ENCODE measurements around the gene AKAP6. TPM values are rescaled to one million over a fixed set of nuclear protein-coding genes. Genes with fewer than 3 reads are reported as not detected.

The AKAP6 gene
- total and polyA plus RNA-seq, 2 of the 8 experiments (the other 6 are each of a cell fraction or from before 2014, with no cell fraction given): 0.09 to 0.89 TPM

- no peaks in the 10 kb centered on the region for H3K79me1 ChIP-seq (ENCODE audit: low read depth, low read length)
- H3K27me3 ChIP-seq (replicated peaks in 1 of 4; ENCODE audit: control insufficient read depth in 3 of 4, extremely low read depth in 1 of 4, insufficient read depth in 3 of 4, low read length in 3 of 4): no peaks in the 10 kb centered on the region
- no peak overlapping the region for H2BK120ac ChIP-seq (replicated peaks; ENCODE audit: low read depth, low read length)
- no peak overlapping the region for H3K4ac ChIP-seq (replicated peaks; ENCODE audit: insufficient read length, low read depth, low read length)
- no peak overlapping the region for H3K23ac ChIP-seq (ENCODE audit: insufficient read length)
- H3K27ac ChIP-seq (ENCODE audit: low read depth, low read length): no peak overlapping the region
- H3K14ac ChIP-seq (ENCODE audit: insufficient read length): no peak overlapping the region
- no peak overlapping the region for H2AFZ ChIP-seq (ENCODE audit: low read length)
- no peak overlapping the region for H3K9ac ChIP-seq (replicated peaks in 1 of 4; ENCODE audit: extremely low read depth in 1 of 4, low read depth in 3 of 4, low read length in 3 of 4)
- no peaks in the 10 kb centered on the region for H3K79me2 ChIP-seq (ENCODE audit: control insufficient read depth in 1 of 2, insufficient read depth in 2 of 2, low read length in 2 of 2)
- H2BK20ac ChIP-seq (ENCODE audit: low read length): no peak overlapping the region
- H3K56ac ChIP-seq (replicated peaks; ENCODE audit: insufficient read length, low read depth, low read length): no peak overlapping the region
- H4K8ac ChIP-seq (ENCODE audit: extremely low read depth, insufficient read depth, low read length): no peak overlapping the region
- ChIA-PET CTCF (ENCODE audit: partially characterized antibody) (interaction anchor here (0.6 to 1.6 kb wide), 2 partner anchors 44 to 104 kb away, joined by 3 read pairs; no protein-coding TSS in a partner anchor), POLR2A (ENCODE audit: partially characterized antibody) (interaction anchor here (0.6 kb wide), 1 partner anchor 11 kb away, joined by 3 read pairs; no protein-coding TSS in a partner anchor)
- no peak overlapping the region for H2BK15ac ChIP-seq (ENCODE audit: low read length)
- no peak overlapping the region for H3K18ac ChIP-seq (ENCODE audit: extremely low read depth, low read length)
- DNase-seq (ENCODE audit: low read depth in 1 of 2, low spot score in 2 of 2): no peak
- no peak overlapping the region for H2AK5ac ChIP-seq (ENCODE audit: low read depth, low read length)
- H3K4me2 ChIP-seq (ENCODE audit: insufficient read depth in 1 of 2, low read depth in 2 of 2, low read length in 2 of 2): no peak overlapping the region
- WGBS, 2 experiments (ENCODE audit: extremely low coverage in 1 of 2, insufficient coverage in 1 of 2, insufficient read length in 1 of 2, insufficient replicate concordance in 2 of 2, low coverage in 1 of 2, low lambda C conversion rate in 2 of 2, missing lambda C conversion rate in 1 of 2): 89% methylated on average over 5 of the region's 5 CpGs; no CpG with 5 or more reads in 1 of the 2 experiments
- no peaks in the 10 kb centered on the region for H3K9me3 ChIP-seq (ENCODE audit: insufficient read depth in 2 of 2, low read depth in 1 of 2, low read length in 1 of 2)
- H3K4me1 ChIP-seq (replicated peaks in 1 of 4; ENCODE audit: control insufficient read depth in 3 of 4, insufficient read depth in 4 of 4, low read length in 3 of 4): peaks cover 0 to 9% (median 3%) of the 10 kb centered on the region in 4 experiments; a peak in 3 of 7 replicates
- no peak overlapping the region for H4K5ac ChIP-seq (ENCODE audit: insufficient read length, low read depth, low read length)
- no peaks in the 10 kb centered on the region for H3K23me2 ChIP-seq (ENCODE audit: low read depth, low read length)
- no peak overlapping the region for H2BK5ac ChIP-seq (ENCODE audit: low read depth, low read length)
- TF ChIP-seq JUN (IDR thresholded peaks at IDR 0.05; ENCODE audit: low read depth, low read length) (no peak), TEAD4 (IDR thresholded peaks at IDR 0.05; ENCODE audit: low read depth, low read length) (no peak), TAF7 (optimal IDR thresholded peaks at IDR 0.05; ENCODE audit: borderline replicate concordance, low read depth, low read length) (no peak)
- H2BK12ac ChIP-seq (ENCODE audit: low read depth, low read length): no peak overlapping the region
- no peak for FAIRE-seq
- H4K91ac ChIP-seq (replicated peaks; ENCODE audit: insufficient read length, low read length): no peak overlapping the region
- no peak overlapping the region for H3K4me3 ChIP-seq (ENCODE audit: extremely low read depth in 1 of 4, insufficient read depth in 2 of 4, low read depth in 3 of 4, low read length in 4 of 4)
- no peaks in the 10 kb centered on the region for H3K36me3 ChIP-seq (ENCODE audit: control insufficient read depth in 2 of 4, insufficient read depth in 4 of 4, low read length in 3 of 4)
- no peaks in the 10 kb centered on the region for H4K20me1 ChIP-seq (replicated peaks in 1 of 2; ENCODE audit: control insufficient read depth in 1 of 2, insufficient read depth in 2 of 2, low read length in 2 of 2)
Observed at GRCh38 chr14:32474478-32475195, 145.5 kb downstream of the AKAP6 start.
